ENCODE results near the gene YDJC. TPM values are rescaled to one million over a fixed set of nuclear protein-coding genes. Genes with fewer than 3 reads are reported as not detected.
"Not testable (repeated sequence)": the region's sequence is repeated elsewhere in the genome, so short reads cannot be mapped to it uniquely, and the experiment has no call there.

The YDJC gene
- total RNA-seq, 1 donor = 25.0 TPM

- no peak for DNase-seq (ENCODE audit: insufficient read length, low spot score, missing footprints)
- no peak for TF ChIP-seq CTCF (IDR thresholded peaks at IDR 0.05; ENCODE audit: extremely low read depth, low read depth, low read length)
- H3K4me3 ChIP-seq (ENCODE audit: insufficient read depth, low read length) = no peak overlapping the region
- no peak overlapping the region for H3K4me2 ChIP-seq (ENCODE audit: insufficient read depth, low read length)
- H3K79me2 ChIP-seq (ENCODE audit: insufficient read depth, low read length) = peaks cover 79% of the 10 kb centered on the region
- H3K4me1 ChIP-seq (ENCODE audit: insufficient read depth, low read length) = peaks cover 5% of the 10 kb centered on the region
- no peak overlapping the region for H3K27ac ChIP-seq (ENCODE audit: low read depth, low read length)
- no peaks in the 10 kb centered on the region for H3K27me3 ChIP-seq (ENCODE audit: insufficient read depth, low read length)
- H3K9me3 ChIP-seq (ENCODE audit: low read depth, low read length) = no peaks in the 10 kb centered on the region
- peaks cover 69% of the 10 kb centered on the region for H4K20me1 ChIP-seq (ENCODE audit: insufficient read depth, low read length)
- H3K36me3 ChIP-seq (ENCODE audit: insufficient read depth, low read length) = peaks cover 26% of the 10 kb centered on the region
- no peak overlapping the region for H2AFZ ChIP-seq (ENCODE audit: low read length)
These were observed 6.7 kb downstream of the YDJC start for GRCh38 chr22:21622919-21623647.

GRCh38 chr22:21622011-21622918, 7.6 kb downstream of the YDJC start:
- TF ChIP-seq CTCF (IDR thresholded peaks at IDR 0.05; ENCODE audit: extremely low read depth, low read depth, low read length) = no peak
- Histone ChIP-seq H3K79me2 (ENCODE audit: insufficient read depth, low read length) (peaks cover 84% of the 10 kb centered on the region), H4K20me1 (ENCODE audit: insufficient read depth, low read length) (peaks cover 70% of the 10 kb centered on the region)

GRCh38 chr22:21621025-21621424, 8.8 kb downstream of the YDJC start:
- Histone ChIP-seq H2AFZ (ENCODE audit: low read length) (no peak overlapping the region), H3K27ac (ENCODE audit: low read depth, low read length) (no peak overlapping the region), H3K9me3 (ENCODE audit: low read depth, low read length) (no peaks in the 10 kb centered on the region), H3K4me2 (ENCODE audit: insufficient read depth, low read length) (no peak overlapping the region), H3K27me3 (ENCODE audit: insufficient read depth, low read length) (no peaks in the 10 kb centered on the region), H3K4me3 (ENCODE audit: insufficient read depth, low read length) (no peak overlapping the region), H4K20me1 (ENCODE audit: insufficient read depth, low read length) (peaks cover 64% of the 10 kb centered on the region), H3K79me2 (ENCODE audit: insufficient read depth, low read length) (peaks cover 86% of the 10 kb centered on the region), H3K36me3 (ENCODE audit: insufficient read depth, low read length) (peaks cover 23% of the 10 kb centered on the region), H3K4me1 (ENCODE audit: insufficient read depth, low read length) (peaks cover 5% of the 10 kb centered on the region)
- DNase-seq (ENCODE audit: insufficient read length, low spot score, missing footprints) = no peak
- TF ChIP-seq CTCF (IDR thresholded peaks at IDR 0.05; ENCODE audit: extremely low read depth, low read depth, low read length) = no peak

More at GRCh38 chr22:21622011-21622918, 7.6 kb downstream of the YDJC start:
- no peak overlapping the region for H3K4me3 ChIP-seq (ENCODE audit: insufficient read depth, low read length)
- H3K4me1 ChIP-seq (ENCODE audit: insufficient read depth, low read length) = peaks cover 5% of the 10 kb centered on the region
- no peak overlapping the region for H2AFZ ChIP-seq (ENCODE audit: low read length)
- H3K9me3 ChIP-seq (ENCODE audit: low read depth, low read length) = no peaks in the 10 kb centered on the region
- peaks cover 26% of the 10 kb centered on the region for H3K36me3 ChIP-seq (ENCODE audit: insufficient read depth, low read length)
- H3K4me2 ChIP-seq (ENCODE audit: insufficient read depth, low read length) = no peak overlapping the region
- no peaks in the 10 kb centered on the region for H3K27me3 ChIP-seq (ENCODE audit: insufficient read depth, low read length)
- peak; percentile 69 for DNase-seq (ENCODE audit: insufficient read length, low spot score, missing footprints)
- no peak overlapping the region for H3K27ac ChIP-seq (ENCODE audit: low read depth, low read length)

GRCh38 chr22:21617337-21617736, 12.5 kb downstream of the YDJC start:
- not testable (repeated sequence) for H3K27me3 ChIP-seq (ENCODE audit: insufficient read depth, low read length); H3K4me3 ChIP-seq (ENCODE audit: insufficient read depth, low read length); H3K4me1 ChIP-seq (ENCODE audit: insufficient read depth, low read length); H3K27ac ChIP-seq (ENCODE audit: low read depth, low read length); H3K4me2 ChIP-seq (ENCODE audit: insufficient read depth, low read length); H3K9me3 ChIP-seq (ENCODE audit: low read depth, low read length); DNase-seq (ENCODE audit: insufficient read length, low spot score, missing footprints); H2AFZ ChIP-seq (ENCODE audit: low read length)
- H4K20me1 ChIP-seq (ENCODE audit: insufficient read depth, low read length) = peaks cover 60% of the 10 kb centered on the region
- peaks cover 25% of the 10 kb centered on the region for H3K36me3 ChIP-seq (ENCODE audit: insufficient read depth, low read length)
- H3K79me2 ChIP-seq (ENCODE audit: insufficient read depth, low read length) = peaks cover 90% of the 10 kb centered on the region
